IMR-90 (cell line): ENCODE results near the gene TMEM129. TPM values are rescaled to one million over a fixed set of nuclear protein-coding genes. Genes with fewer than 3 reads are reported as not detected.

Source experiments
- ATAC-seq: fragments of 200-7000 bp; cut with Tn5 transposase; 2 replicates; pipeline ENCODE4 v1.9.1; 2020; ENCODE audit warnings: low read depth, mild to moderate bottlenecking, moderate library complexity
- Bru-seq: library from RNA; stranded (reverse); fragments of 400-500 nt; gene quantifications from one replicate; lab custom pipeline; 2021; lab: Mats Ljungman, UMichigan
- BruChase-seq, 2 experiments: library from RNA; stranded (reverse); fragments of 400-500 nt; gene quantifications; one replicate each; lab custom pipeline; 2021; lab: Mats Ljungman, UMichigan
- BruUV-seq: library from RNA; stranded (reverse); fragments of 400-500 nt; replicated peaks from 2 replicates; lab custom pipeline; 2021; lab: Mats Ljungman, UMichigan
- CTCF ChIA-PET: fragments of 300-600 bp; formaldehyde crosslinking; extraction: SDS; loops from one replicate; lab custom pipeline; 2021; ENCODE audit warnings: antibody characterized with exemption; lab: Yijun Ruan, JAX
- POLR2A ChIA-PET: fragments of 300-600 bp; sonication (Branson Sonifier 250); formaldehyde crosslinking; loops from one replicate; lab custom pipeline; 2022; ENCODE audit warnings: antibody characterized with exemption; ENCODE audit not compliant: unreplicated experiment; lab: Charles Lee
- DNase-seq: peaks from one replicate; pipeline ENCODE4 v3.0.0; 2013
- H2AFZ ChIP-seq: replicated peaks from 2 replicates; pipeline ENCODE3; 2013; ENCODE audit warnings: low read length, mild to moderate bottlenecking; ENCODE audit not compliant: poor library complexity
- H2AK5ac ChIP-seq: 2 replicates; pipeline ENCODE4 v1.6.1; 2013; ENCODE audit warnings: low read depth, low read length, inconsistent platforms
- H2AK9ac ChIP-seq: replicated peaks from 2 replicates; pipeline ENCODE3; 2013; ENCODE audit warnings: mild to moderate bottlenecking, low read depth, low read length, moderate library complexity; ENCODE audit not compliant: poor library complexity
- H2BK120ac ChIP-seq: 2 replicates; pipeline ENCODE4 v1.6.1; 2013; ENCODE audit warnings: low read depth, low read length, inconsistent platforms
- H2BK15ac ChIP-seq: 3 replicates; pipeline ENCODE4 v1.6.1; 2013; ENCODE audit warnings: low read depth, low read length, inconsistent platforms
- H2BK20ac ChIP-seq: 2 replicates; pipeline ENCODE4 v1.6.1; 2013; ENCODE audit warnings: low read depth, mild to moderate bottlenecking, inconsistent platforms, low read length, moderate library complexity
- H2BK5ac ChIP-seq: 2 replicates; pipeline ENCODE4 v1.6.1; 2013; ENCODE audit warnings: mild to moderate bottlenecking, low read depth, low read length, inconsistent platforms; ENCODE audit not compliant: poor library complexity, severe bottlenecking
- H3K14ac ChIP-seq: replicated peaks from 2 replicates; pipeline ENCODE4 v1.6.1; 2013; ENCODE audit warnings: low read depth, low read length, inconsistent platforms
- H3K18ac ChIP-seq: 2 replicates; pipeline ENCODE4 v1.6.1; 2013; ENCODE audit warnings: low read depth, low read length, control low read depth
- H3K23ac ChIP-seq: 2 replicates; pipeline ENCODE4 v1.6.1; 2013; ENCODE audit warnings: low read depth, low read length, inconsistent platforms
- H3K27ac ChIP-seq: 2 replicates; pipeline ENCODE4 v1.5.1; 2013; ENCODE audit warnings: mild to moderate bottlenecking, control low read depth, low read length; ENCODE audit not compliant: insufficient read depth
- H3K27me3 ChIP-seq: 2 replicates; pipeline ENCODE4 v1.6.1; 2013; ENCODE audit warnings: low read length; ENCODE audit not compliant: control insufficient read depth, insufficient read depth
- H3K36me3 ChIP-seq: 2 replicates; pipeline ENCODE4 v1.6.1; 2013; ENCODE audit warnings: low read length, mixed read lengths; ENCODE audit not compliant: control insufficient read depth, insufficient read depth
- H3K4ac ChIP-seq: 2 replicates; pipeline ENCODE4 v1.6.1; 2013; ENCODE audit warnings: low read depth, low read length, inconsistent platforms
- H3K4me1 ChIP-seq: 2 replicates; pipeline ENCODE4 v1.6.1; 2013; ENCODE audit warnings: low read length, mixed read lengths; ENCODE audit not compliant: control insufficient read depth, insufficient read depth
- H3K4me2 ChIP-seq: 2 replicates; pipeline ENCODE4 v1.6.1; 2013; ENCODE audit warnings: low read depth, mild to moderate bottlenecking, control low read depth, low read length, moderate library complexity
- H3K4me3 ChIP-seq: 2 replicates; pipeline ENCODE4 v1.5.1; 2013; ENCODE audit warnings: low read depth, mild to moderate bottlenecking, control low read depth, low read length, moderate library complexity; ENCODE audit not compliant: insufficient read depth
- H3K56ac ChIP-seq: 2 replicates; pipeline ENCODE4 v1.6.1; 2013; ENCODE audit warnings: low read length, inconsistent platforms; ENCODE audit not compliant: insufficient read depth; ENCODE audit errors: extremely low read depth
- H3K79me1 ChIP-seq, 2 experiments: 2 replicates each; pipeline ENCODE4 v1.6.1; 2013; ENCODE audit warnings: low read length in 2 of 2, inconsistent platforms in 1 of 2, low read depth in 1 of 2
- H3K9ac ChIP-seq: 2 replicates; pipeline ENCODE4 v1.6.1; 2013; ENCODE audit warnings: low read depth, low read length, control low read depth
- H3K9me1 ChIP-seq: 2 replicates; pipeline ENCODE4 v1.6.1; 2013; ENCODE audit warnings: low read length, inconsistent platforms; ENCODE audit not compliant: insufficient read depth
- H3K9me3 ChIP-seq: 2 replicates; pipeline ENCODE4 v1.6.1; 2013; ENCODE audit warnings: low read length; ENCODE audit not compliant: control insufficient read depth, insufficient read depth
- H4K20me1 ChIP-seq: 2 replicates; pipeline ENCODE4 v1.6.1; 2013; ENCODE audit warnings: low read length, inconsistent platforms; ENCODE audit not compliant: insufficient read depth
- H4K5ac ChIP-seq: 2 replicates; pipeline ENCODE4 v1.6.1; 2013; ENCODE audit warnings: mild to moderate bottlenecking, low read depth, low read length, control low read depth
- H4K8ac ChIP-seq, 2 experiments: 2 replicates each; pipeline ENCODE4 v1.6.1; 2013; ENCODE audit warnings: low read depth in 2 of 2, low read length in 2 of 2, control low read depth in 1 of 2, inconsistent platforms in 1 of 2
- H4K91ac ChIP-seq: 2 replicates; pipeline ENCODE4 v1.6.1; 2013; ENCODE audit warnings: low read depth, low read length, inconsistent platforms; ENCODE audit not compliant: insufficient read depth
- BHLHE40 ChIP-seq: fragments of 150-350 bp; IDR thresholded peaks from 2 replicates; pipeline ENCODE4 v1.6.1; 2016; ENCODE audit warnings: mild to moderate bottlenecking, low read depth, low read length
- FOS ChIP-seq: fragments of 150-350 bp; IDR thresholded peaks from 2 replicates; pipeline ENCODE4 v1.6.1; 2016; ENCODE audit warnings: low read depth, low read length
- MAFK ChIP-seq: IDR thresholded peaks from 2 replicates; pipeline ENCODE4 v1.6.1; 2012; ENCODE audit warnings: low read depth, low read length, improper control_type of control experiment
- MAZ ChIP-seq: IDR thresholded peaks from 2 replicates; pipeline ENCODE4 v1.6.1; 2012; ENCODE audit warnings: low read depth, mild to moderate bottlenecking, low read length, improper control_type of control experiment, moderate library complexity, borderline replicate concordance
- MXI1 ChIP-seq: IDR thresholded peaks from 2 replicates; pipeline ENCODE4 v1.6.1; 2012; ENCODE audit warnings: low read depth, mild to moderate bottlenecking, low read length, moderate library complexity, borderline replicate concordance
- POLR2A ChIP-seq: IDR thresholded peaks from 2 replicates; pipeline ENCODE4 v1.6.1; 2012; ENCODE audit warnings: mild to moderate bottlenecking, low read depth, low read length
- RAD21 ChIP-seq: IDR thresholded peaks from 2 replicates; pipeline ENCODE4 v1.6.1; 2012; ENCODE audit warnings: low read length, improper control_type of control experiment
- RFX5 ChIP-seq: IDR thresholded peaks from 2 replicates; pipeline ENCODE4 v1.8.0; 2012; ENCODE audit warnings: low read depth, mild to moderate bottlenecking, low read length, moderate library complexity
- SMC3 ChIP-seq: fragments of 150-350 bp; IDR thresholded peaks from 2 replicates; pipeline ENCODE4 v1.6.1; 2016; ENCODE audit warnings: low read depth, mild to moderate bottlenecking, antibody characterized with exemption, low read length, moderate library complexity
- whole genome bisulfite sequencing, 2 experiments: methylation state at CpG; one replicate each; pipeline versions ENCODE4 v1.1.5 to v1.1.7; 2013; ENCODE audit warnings: missing lambda C conversion rate in 2 of 2; ENCODE audit not compliant: insufficient read length in 1 of 2; ENCODE audit errors: extremely low coverage in 2 of 2; 5-methylcytosine and 5-hydroxymethylcytosine counted together
- dilution Hi-C: fragments of 300-500 bp; cut with HindIII; formaldehyde crosslinking; loops from one replicate; pipeline ENCODE4 v1.14.3; 2018; ENCODE audit warnings: low sequenced_read_pairs; ENCODE audit not compliant: unreplicated experiment
- in situ Hi-C: fragments of 300-500 bp; cut with MboI; formaldehyde crosslinking; loops from 3 replicates; pipeline ENCODE4 v1.14.3; 2019; ENCODE audit warnings: low sequenced_read_pairs, inconsistent platforms, mixed read lengths
- intact Hi-C: fragments of 100-400 bp; cut with micrococcal nuclease; formaldehyde crosslinking; loops from 2 replicates; pipeline ENCODE4 v1.10.0; 2022
- long read RNA-seq: library from polyadenylated mRNA; unstranded; transcript quantifications from one replicate; pipeline ENCODE4 v2.0.0, GENCODE V29; 2021; ENCODE audit not compliant: unreplicated experiment
- polyA plus RNA-seq, 3 experiments: library from polyadenylated mRNA; depleted of rRNA; stranded (reverse); fragments of >200 nt; gene quantifications; 2 replicates each; pipeline ENCODE4 v1.2.3, GENCODE V29; 2012; ENCODE audit warnings: low replicate concordance in 1 of 3
- total RNA-seq: library from RNA; depleted of rRNA; stranded (reverse); fragments of >200 nt; gene quantifications from 2 replicates; pipeline ENCODE4 v1.2.3, GENCODE V29; 2012; rRNA removed

TMEM129 gene, protein sequence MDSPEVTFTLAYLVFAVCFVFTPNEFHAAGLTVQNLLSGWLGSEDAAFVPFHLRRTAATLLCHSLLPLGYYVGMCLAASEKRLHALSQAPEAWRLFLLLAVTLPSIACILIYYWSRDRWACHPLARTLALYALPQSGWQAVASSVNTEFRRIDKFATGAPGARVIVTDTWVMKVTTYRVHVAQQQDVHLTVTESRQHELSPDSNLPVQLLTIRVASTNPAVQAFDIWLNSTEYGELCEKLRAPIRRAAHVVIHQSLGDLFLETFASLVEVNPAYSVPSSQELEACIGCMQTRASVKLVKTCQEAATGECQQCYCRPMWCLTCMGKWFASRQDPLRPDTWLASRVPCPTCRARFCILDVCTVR
- 6.6 and 6.7 TPM in 2 replicates for total RNA-seq
- 26.6 and 30.6 TPM in 2 replicates for polyA plus RNA-seq (2012; rRNA removed)
- polyA plus RNA-seq (2012; cell fraction: cytosol; rRNA removed): 15.7 and 43.3 TPM in 2 replicates
- 27.0 and 66.0 TPM in 2 replicates for polyA plus RNA-seq (2012; cell fraction: nucleus; rRNA removed; ENCODE audit: low replicate concordance)
- Bru-seq, nascent RNA: percentile 55 among the genes with signal in this experiment
- percentile 74 among the genes with signal in this experiment for BruChase-seq, experiment 1, labeled RNA remaining after a 6-hour chase
- BruChase-seq, experiment 2, labeled RNA remaining after a 2-hour chase: percentile 68 among the genes with signal in this experiment
- long read RNA-seq, transcript TMEM129-204 (2 exons, 958 nt): minor isoform, 7 of 166 reads
- long read RNA-seq, transcript TMEM129-201 (3 exons, 2,678 nt): minor isoform, 12 of 166 reads
- long read RNA-seq, transcript TMEM129-202 (4 exons, 2,810 nt): major isoform, 89 of 166 reads
- long read RNA-seq, partial matches to known transcripts: 22 of 166 reads
- long read RNA-seq, other reads (novel, unspliced or antisense): 36 of 166 reads

DNA sequence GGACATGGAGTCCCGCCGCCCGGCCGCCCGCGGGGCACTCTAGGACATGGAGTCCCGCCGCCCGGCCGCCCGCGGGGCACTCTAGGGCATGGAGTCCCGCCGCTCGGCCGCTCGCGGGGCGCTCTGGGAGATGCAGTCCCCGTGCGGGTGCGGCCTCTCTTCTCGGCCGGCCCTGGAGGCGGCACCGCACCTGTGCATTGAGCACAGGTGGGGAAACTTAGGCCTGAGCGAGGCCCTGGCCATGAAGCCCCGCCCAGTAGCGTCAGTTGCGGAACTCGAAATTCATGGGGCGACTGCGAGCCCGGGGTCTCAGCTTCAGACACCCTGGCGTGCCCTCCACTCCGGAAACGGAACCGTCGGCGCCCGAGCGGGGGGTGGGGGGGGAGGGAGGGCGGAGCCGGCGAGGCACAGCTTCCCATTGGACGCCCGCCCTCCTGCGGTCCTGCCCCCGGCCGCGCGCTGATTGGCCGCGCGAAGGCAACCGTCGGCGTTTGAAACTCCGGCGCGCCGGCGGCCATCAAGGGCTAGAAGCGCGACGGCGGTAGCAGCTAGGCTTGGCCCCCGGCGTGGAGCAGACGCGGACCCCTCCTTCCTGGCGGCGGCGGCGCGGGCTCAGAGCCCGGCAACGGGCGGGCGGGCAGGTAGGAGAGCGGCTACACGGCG lies at the start of gene TMEM129, which contains the start of gene TACC3:
TMEM129 (minus strand) TSS at position 321 of the 663 bp plus-strand sequence. CDS start 486 bp downstream, outside the sequence.
TACC3 (plus strand) TSS at position 519 of the 663 bp plus-strand sequence. CDS start 1,901 bp downstream, outside the sequence.
- Histone ChIP-seq H4K91ac (peak within 1 kb of the TSS; percentile 86), H3K9me1 (no peaks in the 10 kb centered on the region; the same call in 1 of the 2 replicates), H3K9ac (peak within 1 kb of the TSS; percentile 94), H2BK20ac (peak within 1 kb of the TSS; percentile 40; the same call in 1 of the 2 replicates), H2BK120ac (peak within 1 kb of the TSS; percentile 64), H2AFZ (peak within 1 kb of the TSS; percentile 98), H4K5ac (peak within 1 kb of the TSS; percentile 93), H3K27me3 (no peaks in the 10 kb centered on the region), H3K27ac (peak within 1 kb of the TSS; percentile 88), H3K18ac (peak within 1 kb of the TSS; percentile 63; the same call in 1 of the 2 replicates), H2AK9ac (peak within 1 kb of the TSS; percentile 96), H3K9me3 (no peaks in the 10 kb centered on the region), H3K4ac (peak within 1 kb of the TSS; percentile 96), H3K4me2 (peak within 1 kb of the TSS; percentile 97), H3K56ac (peak within 1 kb of the TSS; percentile 67), H2BK5ac (peak within 1 kb of the TSS; percentile 90), H4K20me1 (peaks cover 6% of the 10 kb centered on the region; the same call in 1 of the 2 replicates), H3K36me3 (peaks cover 14% of the 10 kb centered on the region), H3K4me1 (peaks cover 15% of the 10 kb centered on the region), H3K23ac (peak within 1 kb of the TSS; percentile 97), H2BK15ac (no peak within 1 kb of the TSS), H3K4me3 (peak within 1 kb of the TSS; percentile 86), H2AK5ac (peak within 1 kb of the TSS; percentile 97), H3K79me1 (peaks cover 31 to 70% of the 10 kb centered on the region in 2 experiments), H4K8ac (peak within 1 kb of the TSS; percentile 77 to 96), H3K14ac (peak within 1 kb of the TSS; percentile 89)
- ATAC-seq: peak; percentile 87
- in situ Hi-C loops (no loop called here), dilution Hi-C loops (no loop called here), intact Hi-C loops (loop anchor here (10.0 kb wide), 1 partner anchor 356 kb away; no protein-coding TSS in a partner anchor)
- WGBS, 2 experiments: 1% methylated on average over 27 of the region's 83 CpGs; no CpG with 5 or more reads in 1 of the 2 experiments
- peak; percentile 87 for DNase-seq
- POLR2A ChIA-PET: interaction anchor here (1.1 kb wide), 1 partner anchor 28 kb away, joined by 4 read pairs; no protein-coding TSS in a partner anchor
- CTCF ChIA-PET: interaction anchor here (0.6 to 2.4 kb wide), 2 partner anchors 23 to 28 kb away, joined by 4 to 13 read pairs; no protein-coding TSS in a partner anchor
- no TSS peak for BruUV-seq
- TF ChIP-seq FOS: 0 out of 2 replicates have a peak, but pooled peaks have one; percentile 2
- no peak for TF ChIP-seq BHLHE40
- TF ChIP-seq SMC3: no peak
- peak; percentile 97 for TF ChIP-seq MXI1
- TF ChIP-seq MAZ: peak; percentile 70; the same call in 1 of the 2 replicates
- no peak for TF ChIP-seq RAD21
- no peak for TF ChIP-seq MAFK
- no peak for TF ChIP-seq RFX5
- TF ChIP-seq POLR2A: 0 out of 2 replicates have a peak, but pooled peaks have one; percentile 20
